GM19035 (cell line): ENCODE measurements around the gene NUDT16L1.

Experiments used
- ATAC-seq: cut with Tn5 transposase; IDR thresholded peaks from one replicate; pipeline ENCODE4 v1.9.1; 2021; ENCODE audit not compliant: unreplicated experiment

Gene NUDT16L1

DNA sequence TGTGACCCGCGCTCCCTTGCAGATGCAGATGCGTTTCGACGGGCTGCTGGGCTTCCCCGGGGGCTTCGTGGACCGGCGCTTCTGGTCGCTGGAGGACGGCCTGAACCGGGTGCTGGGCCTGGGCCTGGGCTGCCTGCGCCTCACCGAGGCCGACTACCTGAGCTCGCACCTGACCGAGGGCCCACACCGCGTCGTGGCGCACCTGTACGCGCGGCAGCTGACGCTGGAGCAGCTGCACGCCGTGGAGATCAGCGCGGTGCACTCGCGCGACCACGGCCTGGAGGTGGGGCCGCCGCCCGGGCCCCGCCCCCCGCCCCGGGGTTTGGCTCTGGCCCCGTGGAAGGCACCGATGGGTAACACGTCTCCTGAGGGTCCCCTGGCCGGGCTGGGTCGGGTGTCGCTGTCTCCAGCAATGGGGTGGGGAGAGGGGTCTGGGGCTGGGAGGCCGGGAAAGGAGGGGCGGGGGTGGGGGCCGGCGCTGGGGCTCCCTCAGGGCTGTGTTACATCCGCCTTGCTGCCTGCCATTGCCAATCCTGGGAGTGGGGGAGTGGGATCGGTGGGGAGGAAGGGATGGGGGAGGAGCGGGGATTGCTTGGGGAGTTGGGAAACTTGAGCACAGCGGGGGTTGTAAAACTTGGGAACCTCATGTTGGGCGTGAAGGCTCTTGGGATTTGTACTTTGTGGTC lies 737 bp downstream of the NUDT16L1 start:
- peak; percentile 8 for ATAC-seq

DNA sequence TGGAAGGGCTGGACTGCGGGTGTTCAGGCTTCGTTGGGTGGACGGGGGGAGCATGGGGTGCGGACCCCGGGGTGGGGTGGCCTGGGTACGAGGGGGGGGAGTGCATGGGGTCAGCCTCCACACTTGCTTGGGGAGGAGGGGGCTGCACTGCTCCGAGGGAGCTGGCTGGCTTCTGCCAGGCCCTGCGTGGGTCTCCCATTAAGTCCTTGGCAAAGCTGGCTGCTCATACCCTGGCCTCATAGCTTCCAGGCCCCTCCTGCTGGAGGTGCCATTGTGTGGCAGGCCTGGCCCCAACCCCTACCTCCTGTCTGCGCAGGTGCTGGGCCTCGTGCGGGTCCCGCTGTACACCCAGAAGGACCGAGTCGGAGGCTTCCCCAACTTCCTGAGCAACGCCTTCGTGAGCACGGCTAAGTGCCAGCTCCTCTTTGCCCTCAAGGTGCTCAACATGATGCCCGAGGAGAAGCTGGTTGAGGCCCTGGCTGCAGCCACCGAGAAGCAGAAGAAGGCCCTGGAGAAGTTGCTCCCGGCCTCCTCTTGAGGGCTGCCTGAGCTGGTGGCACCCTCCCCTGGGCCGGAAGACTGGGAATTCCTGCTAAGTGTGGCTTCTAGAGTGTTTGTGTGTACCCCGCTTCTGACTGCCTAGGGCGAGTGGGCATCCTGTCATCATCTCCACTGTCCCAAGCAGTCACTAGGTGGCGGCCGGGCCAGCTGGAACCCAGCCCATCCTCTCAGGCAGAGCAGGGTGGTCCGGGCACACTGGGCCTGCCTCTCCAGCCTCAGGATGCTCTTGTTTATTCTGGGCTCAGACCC lies 1.5 kb downstream of the NUDT16L1 start:
- ATAC-seq, result no peak

DNA sequence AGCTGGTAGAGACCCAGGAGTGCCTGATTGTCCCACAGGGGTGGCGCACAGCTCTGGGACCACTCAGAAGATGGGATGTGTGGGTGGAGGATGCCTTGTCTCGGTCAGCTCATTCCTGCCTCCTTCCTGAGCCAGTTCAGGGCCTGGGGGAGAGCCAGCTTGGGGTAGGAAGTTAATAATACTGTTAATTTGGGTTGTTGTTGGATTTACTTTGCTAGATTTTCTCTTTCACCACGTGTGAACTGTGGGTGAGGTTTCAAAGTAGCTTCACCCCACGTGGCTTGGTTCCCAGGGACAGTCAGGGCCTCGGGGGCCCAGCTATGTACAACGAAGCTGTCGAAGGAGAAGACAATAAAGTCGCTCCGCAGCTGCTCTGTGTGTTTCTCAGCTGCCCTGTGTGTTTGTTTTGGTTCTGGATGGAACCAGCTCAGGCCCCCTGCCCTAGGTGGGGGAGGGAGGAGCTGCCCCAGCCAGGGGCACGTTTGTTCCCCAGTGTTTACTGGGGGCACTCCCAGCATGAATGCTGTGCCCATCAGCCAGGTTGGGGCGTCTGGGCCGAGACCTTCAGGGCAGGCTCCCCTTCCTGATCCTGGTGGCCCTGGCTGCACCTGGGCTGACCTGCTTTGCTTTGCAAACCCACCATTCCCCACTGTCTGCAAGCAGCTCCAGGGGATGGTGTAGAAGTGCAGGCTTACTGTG lies 2.3 kb downstream of the NUDT16L1 start:
- ATAC-seq, result no peak

DNA sequence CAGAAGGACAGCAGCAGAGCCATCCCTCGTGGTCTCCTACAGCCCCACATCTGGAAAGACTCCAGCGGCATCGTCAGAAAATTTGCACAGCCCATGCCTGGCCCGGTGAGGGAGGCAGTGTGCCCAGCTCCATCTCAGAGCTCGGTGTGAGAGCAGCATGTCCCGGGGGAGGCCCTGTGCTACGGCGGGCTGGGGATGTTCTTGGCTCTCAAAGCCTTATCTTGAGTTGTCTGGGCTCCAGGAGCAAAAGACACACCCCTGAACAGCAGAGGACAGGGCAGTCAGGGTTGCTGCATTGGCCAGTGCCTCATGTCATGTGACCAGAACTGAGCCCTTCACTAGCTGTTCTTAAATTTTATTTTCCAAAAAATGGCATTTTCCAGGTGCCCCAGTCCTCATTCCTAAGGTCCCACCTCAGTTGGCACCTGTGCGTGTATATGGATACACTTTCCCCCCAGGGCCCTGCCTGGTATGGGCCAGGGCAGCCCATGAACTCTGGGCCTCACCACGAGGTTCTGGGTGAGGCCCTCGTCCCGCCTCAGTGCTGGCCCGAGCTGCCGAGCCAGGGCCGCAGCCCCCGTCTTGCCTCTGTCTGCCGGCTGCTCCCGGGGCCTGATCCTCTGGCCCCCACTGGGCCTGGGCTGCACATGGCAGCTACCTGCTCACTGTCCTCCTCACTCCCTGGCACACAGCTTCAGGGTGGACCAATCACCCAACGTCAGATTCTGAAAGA lies 3.0 kb downstream of the NUDT16L1 start:
- no peak for ATAC-seq

DNA sequence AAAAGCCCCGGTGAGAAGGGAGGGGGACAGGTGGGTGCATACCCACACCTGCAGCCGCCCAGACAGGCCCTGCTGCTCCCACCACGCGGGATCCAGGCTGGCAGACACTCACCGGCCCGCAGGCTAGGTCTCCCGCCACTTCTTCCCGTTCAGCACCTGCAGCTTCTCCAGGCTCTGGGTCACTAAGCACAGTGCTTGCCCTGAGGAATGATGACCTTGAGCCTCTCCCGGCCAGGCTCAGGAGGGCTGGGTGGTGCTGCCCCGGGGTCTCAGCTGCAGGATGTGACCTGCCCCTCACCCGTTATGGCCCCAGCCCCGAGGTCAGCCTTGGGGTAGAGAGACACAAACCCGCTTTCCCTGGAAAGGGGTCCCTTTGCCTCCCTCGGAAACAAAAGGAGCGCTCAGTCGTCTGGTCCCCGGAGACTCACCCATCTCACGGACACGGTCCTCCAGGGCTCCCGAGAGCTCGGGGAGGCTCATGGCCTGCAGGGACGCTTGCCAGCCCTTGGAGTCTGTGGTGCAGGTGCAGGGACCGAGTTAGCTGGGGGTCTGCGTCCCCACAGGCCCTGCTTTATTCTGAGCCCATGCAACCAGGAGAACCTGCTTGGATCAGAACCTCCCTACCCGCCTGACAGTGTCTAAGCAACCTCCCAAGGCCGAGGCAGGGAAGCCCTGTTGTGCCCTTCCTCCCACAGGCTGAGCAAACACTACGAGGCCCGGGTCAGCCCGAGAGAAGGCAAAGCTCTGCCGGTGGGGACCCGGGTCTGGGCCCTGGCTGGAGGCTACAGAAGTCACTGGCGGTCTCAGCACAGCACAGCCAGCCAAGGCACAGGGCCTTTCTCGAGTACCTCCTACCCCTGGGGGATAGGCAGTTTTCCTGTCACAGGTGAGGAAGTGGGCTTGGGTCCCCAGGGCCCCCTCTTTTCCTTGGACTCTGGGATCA lies 3.8 kb downstream of the NUDT16L1 start:
- ATAC-seq, result no peak

DNA sequence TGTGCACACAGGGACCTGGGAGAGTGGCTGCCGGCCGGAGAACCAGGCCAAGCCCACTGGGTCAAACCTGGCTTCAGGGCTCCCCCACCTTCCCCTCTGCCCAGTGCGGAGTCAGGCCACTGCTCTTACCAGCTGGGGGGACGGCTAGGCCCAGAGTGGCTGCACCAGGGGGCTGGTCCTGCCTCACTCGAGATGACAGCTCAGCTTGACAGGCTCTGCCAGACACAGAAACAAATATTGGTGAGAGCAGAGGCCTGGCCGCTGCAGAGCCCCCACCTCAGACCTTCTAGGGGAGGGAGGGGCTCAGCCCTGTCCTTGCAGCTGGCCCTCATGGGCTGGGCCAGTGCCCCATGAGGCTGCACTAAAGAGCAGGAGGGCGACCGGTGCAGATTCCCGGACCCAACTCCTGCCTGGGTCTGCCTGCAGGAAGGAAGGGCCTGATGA lies 4.5 kb downstream of the NUDT16L1 start:
- ATAC-seq, result no peak

DNA sequence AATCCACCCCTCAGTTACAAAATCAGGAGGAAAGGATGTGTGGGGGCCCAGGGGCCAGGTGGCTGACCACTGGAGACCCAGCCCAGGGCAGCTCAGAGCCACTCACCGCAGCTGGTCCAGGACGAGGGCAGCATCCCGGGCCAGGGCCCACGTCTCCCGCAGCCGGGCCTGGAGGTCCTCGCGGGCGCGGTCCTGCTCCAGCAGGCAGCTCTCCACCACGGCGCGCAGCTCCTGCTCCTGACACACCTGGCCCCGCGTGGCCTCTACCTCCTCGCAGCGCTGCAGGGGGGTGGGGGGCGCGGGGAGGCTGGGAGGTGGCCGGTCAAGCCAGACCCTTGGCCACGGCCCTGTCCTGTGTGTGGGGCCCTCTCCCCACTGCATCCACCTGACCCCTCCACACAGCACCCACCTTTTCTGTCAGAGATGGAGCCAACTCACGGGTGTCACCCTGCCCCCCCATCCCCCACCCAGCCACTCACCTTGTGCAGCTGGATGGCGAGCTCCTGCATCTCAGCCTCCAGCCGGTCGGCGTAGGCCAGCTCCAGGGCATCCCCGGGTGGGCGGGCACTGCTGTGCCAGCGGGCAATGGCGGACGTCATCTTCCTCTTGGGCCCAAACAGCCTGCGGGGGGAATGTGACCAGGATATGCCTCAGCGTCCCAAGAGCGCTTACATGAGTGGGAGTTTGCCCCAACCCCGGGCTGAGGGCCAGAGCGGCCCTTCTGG lies 5.1 kb downstream of the NUDT16L1 start:
- ATAC-seq, result no peak

DNA sequence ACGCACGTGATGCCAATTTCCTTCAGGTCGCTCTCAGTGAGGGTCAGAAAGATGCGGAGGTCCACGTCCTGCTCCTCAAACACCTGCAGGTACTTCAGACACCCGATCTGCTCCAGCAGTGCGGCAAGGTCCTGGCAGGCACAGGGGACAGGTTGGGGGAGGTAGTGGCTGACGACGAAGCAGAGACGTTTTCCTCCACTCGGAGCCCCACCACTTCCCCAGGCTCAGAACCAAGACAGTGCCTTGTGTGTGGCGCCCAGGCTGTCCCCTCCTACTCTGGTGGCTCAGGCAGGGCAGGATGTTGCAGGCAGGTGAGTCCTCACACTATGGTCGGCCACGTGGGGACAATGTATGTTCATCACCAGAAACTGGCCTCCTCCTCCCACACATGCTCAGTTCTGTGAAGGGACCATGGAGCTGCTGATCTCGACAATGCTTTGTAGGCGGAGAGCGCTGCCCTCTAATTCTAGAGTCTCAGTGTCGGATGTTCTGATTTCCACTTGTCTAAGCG lies 5.7 kb downstream of the NUDT16L1 start:
- no peak for ATAC-seq

DNA sequence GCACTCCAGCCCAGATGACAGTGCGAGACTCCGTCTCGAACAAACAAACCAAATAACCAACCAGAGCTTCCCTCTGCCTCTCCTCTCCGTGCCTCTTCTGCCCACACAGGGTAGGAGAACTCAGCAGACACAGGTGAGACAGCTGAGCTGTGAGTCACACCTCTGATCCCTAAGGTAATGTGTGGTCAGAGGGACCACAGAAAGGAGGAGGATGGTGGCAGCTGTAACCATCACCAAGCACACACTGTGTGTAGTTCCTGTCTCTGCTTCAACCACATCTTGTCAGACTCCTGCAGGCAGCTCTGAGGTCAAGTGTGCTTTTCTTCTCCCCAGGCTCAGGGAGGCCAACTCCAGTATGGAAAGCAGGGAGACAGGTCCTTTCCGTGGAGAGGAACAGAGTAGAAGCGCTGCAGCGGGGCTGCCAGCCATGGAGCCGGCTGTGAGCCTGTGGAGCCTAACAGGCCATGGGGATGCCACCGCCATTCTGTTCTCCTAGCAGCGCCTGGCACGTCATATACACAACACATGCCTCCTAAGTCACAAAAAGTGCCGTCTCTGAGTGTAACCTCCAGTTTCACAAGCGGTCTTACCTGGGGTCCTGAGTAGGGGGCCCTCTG lies 7.1 kb downstream of the NUDT16L1 start:
- no peak for ATAC-seq

DNA sequence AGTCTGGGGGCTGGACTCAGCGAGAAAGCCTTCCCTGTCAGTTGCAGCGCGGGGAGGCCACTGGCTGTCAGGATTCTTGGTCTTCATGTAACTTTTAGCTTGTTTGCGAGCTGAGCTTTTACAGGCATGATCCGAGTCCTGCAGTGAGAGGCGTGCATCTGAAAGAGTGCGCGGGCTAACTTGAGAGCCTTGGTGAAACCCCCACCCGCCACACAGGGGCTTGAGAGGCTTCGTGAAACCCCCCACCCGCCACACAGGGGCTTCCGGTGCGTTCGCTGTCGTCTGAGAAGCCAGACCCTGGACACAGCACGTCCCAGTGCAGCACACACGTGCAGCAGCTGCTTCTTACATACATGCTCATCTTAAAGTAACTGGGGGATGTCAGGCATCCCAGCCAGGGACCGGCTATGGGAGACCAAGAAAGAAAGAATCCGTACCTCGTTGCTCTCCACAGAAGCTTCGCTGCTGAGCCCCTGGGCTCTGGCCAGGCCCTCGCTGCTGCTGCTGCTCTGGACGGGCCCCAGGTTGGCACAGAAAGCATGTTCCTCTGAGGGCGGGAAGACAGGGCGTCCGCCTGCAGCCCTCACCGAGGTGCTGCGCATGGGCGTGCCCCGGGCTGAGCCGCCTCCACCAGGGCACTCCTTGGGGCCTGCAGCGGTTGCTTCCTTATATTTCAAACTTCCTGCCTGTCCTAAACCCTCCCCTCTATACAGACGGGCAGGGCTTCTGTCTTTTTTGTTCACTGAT lies 7.8 kb downstream of the NUDT16L1 start:
- ATAC-seq, result no peak

DNA sequence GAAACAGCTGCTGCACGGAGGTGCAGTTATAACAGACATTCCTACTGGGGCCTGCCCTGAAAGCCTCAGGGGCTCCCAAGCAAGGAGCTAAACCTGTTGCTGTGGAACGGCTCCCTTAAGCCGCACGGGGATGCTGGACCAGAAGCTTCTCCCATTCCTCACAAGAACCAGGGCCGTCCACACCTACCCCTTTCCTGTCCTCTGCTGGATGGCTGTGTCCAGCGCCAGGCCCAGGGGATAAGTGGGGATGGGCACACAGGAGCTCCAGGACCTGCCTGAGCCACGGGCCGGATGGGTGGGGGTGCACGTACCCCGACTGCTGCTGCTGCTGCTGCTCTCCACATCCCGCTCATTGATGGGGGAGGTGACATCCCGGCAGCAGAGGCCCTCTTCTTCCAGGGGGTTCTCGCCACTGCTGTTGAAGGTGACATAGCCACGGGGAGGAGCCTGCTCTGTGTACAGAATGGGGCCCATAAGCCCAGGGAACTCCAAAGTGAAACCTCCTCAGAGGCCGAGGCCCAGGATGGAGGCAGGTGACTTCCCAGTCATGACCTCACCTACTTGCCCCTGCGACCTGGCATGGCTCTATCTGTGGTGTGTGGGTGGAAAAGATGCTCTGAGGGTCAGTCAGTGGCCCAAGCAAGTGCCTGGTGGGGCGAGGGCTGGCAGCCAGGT lies 8.6 kb downstream of the NUDT16L1 start:
- ATAC-seq, result no peak

DNA sequence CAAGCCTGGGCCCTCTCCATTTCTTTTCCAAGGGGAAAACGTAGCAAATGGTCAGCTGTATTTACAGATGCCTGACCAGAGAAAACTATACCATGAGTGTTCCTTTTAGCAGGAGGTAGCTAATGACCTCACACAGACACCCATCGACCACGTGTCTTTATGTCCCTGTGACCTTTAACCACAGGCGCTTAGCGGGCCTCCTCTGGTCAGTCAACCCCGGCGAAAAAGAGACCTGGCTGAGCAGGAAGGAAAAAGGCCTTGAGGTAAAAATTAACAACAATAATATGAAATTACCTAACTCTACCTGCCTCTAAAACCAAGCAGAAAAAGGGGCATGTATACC lies 9.1 kb downstream of the NUDT16L1 start:
- no peak for ATAC-seq

DNA sequence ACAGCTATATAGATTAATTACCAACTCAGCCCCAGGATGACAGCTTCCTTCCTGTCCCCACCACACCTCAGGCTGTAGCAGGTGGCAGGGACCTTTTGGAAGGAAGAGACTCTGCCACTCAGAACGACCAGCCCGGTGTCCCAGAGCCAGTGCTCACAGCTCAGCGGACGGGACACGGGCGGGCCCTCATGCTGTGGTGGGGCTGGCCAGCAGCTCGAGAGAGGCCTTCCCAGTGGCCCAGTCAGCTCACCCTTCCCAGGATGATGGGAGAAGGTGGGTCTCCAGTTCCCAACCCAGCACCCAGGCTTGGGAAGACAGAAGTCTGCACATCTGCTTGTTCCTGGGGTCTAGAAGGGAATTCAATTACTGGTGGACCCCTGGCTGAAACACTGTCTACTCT lies 10.5 kb downstream of the NUDT16L1 start:
- no peak for ATAC-seq

DNA sequence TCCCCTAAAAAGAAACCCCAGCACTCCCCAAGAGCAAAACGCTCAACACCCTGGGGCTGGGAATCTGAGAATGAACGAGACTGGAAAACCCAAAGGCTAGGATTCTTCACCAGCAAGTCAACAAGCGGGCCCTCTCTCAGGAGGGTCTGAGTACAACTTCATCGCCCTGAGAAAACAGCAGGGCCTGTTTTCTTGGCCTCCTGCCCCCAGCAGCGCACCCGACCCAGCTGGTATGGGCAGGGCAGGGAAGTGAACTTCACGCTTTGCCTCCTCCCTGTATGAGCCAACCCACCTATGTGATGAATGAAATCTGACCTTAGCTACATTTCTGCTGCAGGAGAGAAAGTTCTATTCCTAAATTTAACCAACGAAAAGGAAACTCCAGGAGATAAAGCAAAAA lies 11.1 kb downstream of the NUDT16L1 start:
- no peak for ATAC-seq

DNA sequence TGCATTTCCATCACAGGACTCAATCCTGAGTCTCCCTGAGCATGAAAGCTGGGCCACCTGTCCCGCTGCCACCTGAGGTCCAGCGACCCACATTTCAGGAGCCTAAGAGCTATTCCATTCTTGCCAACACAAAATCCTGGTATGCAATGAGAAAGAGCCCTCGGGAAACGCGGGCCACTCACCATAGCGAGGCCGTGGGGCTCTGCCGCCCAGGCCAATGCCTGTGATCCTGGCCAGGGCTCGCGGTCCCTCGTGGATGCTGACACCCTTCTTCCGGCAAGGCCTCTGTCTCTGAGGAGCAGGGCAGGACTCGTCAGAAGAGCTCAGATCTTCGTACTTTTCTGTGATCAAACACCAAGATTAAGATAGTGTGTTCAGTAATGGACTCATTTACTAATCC lies 11.6 kb downstream of the NUDT16L1 start:
- ATAC-seq, result no peak

DNA sequence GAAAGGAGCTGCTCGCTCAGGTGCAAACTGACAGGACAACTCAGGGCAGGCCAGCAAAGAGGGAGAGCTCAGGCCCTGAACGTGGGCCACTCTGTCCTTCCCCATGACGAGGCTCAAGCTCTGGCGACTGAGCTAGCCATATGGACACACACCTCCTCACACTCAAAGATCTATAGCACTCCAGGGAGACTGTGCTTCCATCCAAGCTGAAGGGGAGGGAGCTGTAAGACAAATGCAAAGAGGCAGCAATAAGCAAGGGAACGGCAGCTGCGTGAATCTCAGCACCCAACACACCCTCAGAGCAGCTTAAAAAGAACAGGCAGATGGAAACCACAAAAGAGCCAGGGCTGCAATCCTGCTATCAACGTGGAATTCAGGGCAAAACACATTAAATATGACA lies 13.5 kb downstream of the NUDT16L1 start:
- no peak for ATAC-seq

DNA sequence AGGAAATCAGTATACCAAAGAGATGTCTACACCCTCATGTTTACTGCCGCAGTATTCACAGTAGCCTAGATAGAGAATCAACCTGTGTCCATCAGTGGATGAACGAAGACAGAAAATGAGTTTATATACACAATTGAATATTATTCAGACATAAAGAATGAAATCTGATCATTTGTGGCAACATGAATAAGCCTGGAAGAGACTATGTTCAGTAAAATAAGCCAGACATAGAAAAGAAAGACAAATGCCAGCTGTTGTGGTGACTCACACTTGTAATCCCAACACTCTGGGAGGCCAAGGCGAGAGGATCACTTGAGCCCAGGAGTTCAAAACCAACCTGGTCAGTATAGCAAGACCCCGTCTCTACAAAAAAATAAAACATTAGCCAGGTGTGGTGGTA lies 16.1 kb downstream of the NUDT16L1 start:
- ATAC-seq, result no peak
